Choroid plexus epithelial cell (primary cell): ENCODE measurements around the gene MRPS18A.

ENCODE experiments used
- DNase-seq: peaks from one replicate; pipeline ENCODE4 v3.0.0-alpha.2; 2010; ENCODE audit warnings: low read depth
- H3K4me3 ChIP-seq: 2 replicates; pipeline ENCODE4 v1.5.1; 2011; ENCODE audit warnings: low read depth, mild to moderate bottlenecking, control low read depth, low read length, moderate library complexity
- CTCF ChIP-seq: conservative IDR thresholded peaks from 2 replicates; pipeline ENCODE4 v1.5.1; 2011; ENCODE audit warnings: low read depth, mild to moderate bottlenecking, control low read depth, inconsistent platforms, low read length, moderate library complexity

The MRPS18A gene

GRCh38 chr6:43710576-43710975 is 23.0 kb upstream of the MRPS18A start:
- H3K4me3 ChIP-seq, result no peak overlapping the region
- no peak for DNase-seq
- TF ChIP-seq CTCF, result no peak

GRCh38 chr6:43709654-43710303 is 22.2 kb upstream of the MRPS18A start:
- H3K4me3 ChIP-seq, result no peak overlapping the region
- no peak for DNase-seq
- TF ChIP-seq CTCF, result no peak

- H3K4me3 ChIP-seq, result no peak overlapping the region
- no peak for TF ChIP-seq CTCF
- peak; percentile 91 for DNase-seq
These were observed 21.5 kb upstream of the MRPS18A start for GRCh38 chr6:43708860-43709653.

DNA sequence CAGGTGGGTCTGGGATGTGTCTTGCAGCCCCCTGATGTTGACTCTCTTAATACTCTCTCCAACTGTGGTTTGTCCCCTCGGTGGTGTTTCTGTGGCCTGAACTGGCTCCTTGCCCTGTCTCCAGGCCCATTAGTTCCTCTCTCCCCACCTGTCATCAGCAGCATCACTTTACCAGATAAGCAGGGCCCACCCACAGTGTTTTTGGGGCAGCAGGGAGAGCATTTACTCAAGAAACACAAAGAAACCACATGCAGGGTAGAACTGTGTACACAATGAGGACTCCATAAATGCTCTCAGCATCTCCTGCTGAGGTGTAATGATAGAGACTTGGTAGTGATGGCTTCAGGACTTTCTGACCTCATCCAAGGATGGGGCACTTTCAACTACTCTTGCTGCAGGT is 20.2 kb upstream of the MRPS18A start:
- DNase-seq, result peak; percentile 51
- H3K4me3 ChIP-seq, result no peak overlapping the region
- TF ChIP-seq CTCF, result no peak

DNA sequence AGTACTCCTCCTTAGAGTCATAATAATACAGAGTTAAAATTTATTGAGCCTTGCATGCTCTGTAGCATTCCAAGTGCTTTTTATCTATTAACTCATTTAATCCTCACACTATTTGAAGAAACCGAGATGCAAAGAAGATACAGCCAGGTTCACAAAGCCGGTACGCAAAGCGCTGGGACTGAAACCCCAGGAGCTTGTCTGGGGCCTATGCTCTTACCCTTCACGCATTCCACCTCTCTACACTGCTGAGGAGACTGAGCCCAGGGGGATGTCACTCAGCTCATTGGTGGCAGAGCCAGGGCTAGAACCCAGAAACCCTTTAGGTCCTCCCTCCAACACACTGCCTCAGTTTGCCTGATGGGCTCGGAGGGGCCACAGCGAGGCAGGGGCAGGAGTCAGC is 19.7 kb upstream of the MRPS18A start:
- DNase-seq, result no peak
- no peak overlapping the region for H3K4me3 ChIP-seq
- TF ChIP-seq CTCF, result no peak

DNA sequence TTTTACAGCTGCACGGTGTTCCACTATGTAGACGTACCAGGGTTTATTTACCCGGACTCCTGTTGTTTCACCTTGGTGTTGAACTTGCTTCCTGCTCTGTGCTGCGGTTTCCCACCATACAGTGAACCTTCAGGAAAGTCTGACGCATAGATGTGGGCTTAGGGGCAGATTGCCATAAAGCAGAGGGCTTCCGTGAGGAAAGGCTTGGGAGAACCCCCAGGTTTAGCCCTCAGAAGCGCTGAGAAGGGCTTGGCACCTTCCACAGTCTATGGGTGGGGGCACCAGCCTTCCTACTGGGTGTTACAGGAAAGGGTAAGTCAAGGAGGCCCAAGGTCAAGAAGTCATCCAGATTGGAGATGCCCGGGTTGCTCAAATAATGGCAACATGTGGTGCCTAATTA is 19.2 kb upstream of the MRPS18A start:
- peak; percentile 95 for DNase-seq
- no peak overlapping the region for H3K4me3 ChIP-seq
- no peak for TF ChIP-seq CTCF

- no peak overlapping the region for H3K4me3 ChIP-seq
These were observed 18.4 kb upstream of the MRPS18A start for GRCh38 chr6:43705996-43706395.

More at GRCh38 chr6:43705996-43706395, 18.4 kb upstream of the MRPS18A start:
- TF ChIP-seq CTCF, result no peak
- DNase-seq, result peak; percentile 67
